GM21619 (cell line): ENCODE data around the gene HSPG2.
"Not testable (repeated sequence)": the region's sequence is repeated elsewhere in the genome, so short reads cannot be mapped to it uniquely, and the experiment has no call there.

Experiments used
- ATAC-seq: cut with Tn5 transposase; IDR thresholded peaks from one replicate; pipeline ENCODE4 v1.9.1; 2021; ENCODE audit not compliant: unreplicated experiment

Gene HSPG2

GRCh38 chr1:21935393-21935804, 1.7 kb downstream of the HSPG2 start:
- ATAC-seq = no peak

GRCh38 chr1:21933397-21934248, 3.5 kb downstream of the HSPG2 start:
- no peak for ATAC-seq

DNA sequence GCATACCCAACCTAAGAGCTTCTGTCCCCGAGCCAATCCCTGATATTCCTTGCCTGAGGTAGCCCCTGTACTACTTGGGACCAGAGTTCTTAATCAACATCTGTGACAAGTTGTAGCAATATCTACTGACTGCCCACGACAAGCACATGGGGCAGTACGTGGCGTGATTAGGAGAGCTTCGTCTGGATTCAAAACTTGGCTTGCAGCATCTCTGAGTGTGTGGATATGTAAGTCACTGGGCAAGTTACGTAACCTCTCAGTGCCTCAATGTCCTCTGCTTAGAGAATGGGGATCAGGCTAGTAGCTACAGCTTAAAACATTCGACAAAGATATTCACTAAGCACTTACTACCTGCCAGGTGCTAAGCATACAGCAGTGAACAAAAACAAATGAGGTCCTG, 5.0 kb downstream of the HSPG2 start:
- ATAC-seq = no peak

- ATAC-seq = no peak
These were observed 5.7 kb downstream of the HSPG2 start for GRCh38 chr1:21931171-21932093.

- ATAC-seq = no peak
These were observed 6.4 kb downstream of the HSPG2 start for GRCh38 chr1:21930629-21931170.

DNA sequence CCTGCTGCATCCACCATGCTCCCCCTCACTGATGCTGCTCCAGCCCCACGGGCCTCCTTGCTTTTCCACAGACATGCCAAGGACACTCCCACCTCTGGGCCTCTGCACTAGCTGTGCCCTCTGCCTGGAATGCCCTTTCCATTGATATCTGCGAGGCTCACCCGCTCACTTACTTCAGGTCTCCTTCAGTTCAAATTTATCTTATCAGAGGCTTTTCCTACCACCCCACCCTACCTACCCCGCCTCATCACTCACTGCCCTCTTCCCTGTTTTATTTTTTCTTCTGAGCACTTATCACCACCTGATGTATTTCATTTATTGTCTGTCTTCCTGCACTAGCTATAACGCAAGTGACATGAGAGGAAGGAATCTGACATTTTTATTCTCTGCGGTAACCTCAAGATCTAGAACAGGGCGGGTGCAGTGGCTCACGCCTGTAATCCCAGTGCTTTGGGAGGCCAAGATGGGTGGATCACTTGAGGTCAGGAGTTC, 7.0 kb downstream of the HSPG2 start:
- ATAC-seq = no peak

- ATAC-seq = no peak
These were observed 9.4 kb downstream of the HSPG2 start for GRCh38 chr1:21927533-21928237.

GRCh38 chr1:21926814-21927532, 10.1 kb downstream of the HSPG2 start:
- no peak for ATAC-seq

- ATAC-seq = no peak
These were observed 11.0 kb downstream of the HSPG2 start for GRCh38 chr1:21926065-21926464.

- no peak for ATAC-seq
These were observed 11.7 kb downstream of the HSPG2 start for GRCh38 chr1:21925334-21925940.

- no peak for ATAC-seq
These were observed 12.6 kb downstream of the HSPG2 start for GRCh38 chr1:21924503-21925005.

DNA sequence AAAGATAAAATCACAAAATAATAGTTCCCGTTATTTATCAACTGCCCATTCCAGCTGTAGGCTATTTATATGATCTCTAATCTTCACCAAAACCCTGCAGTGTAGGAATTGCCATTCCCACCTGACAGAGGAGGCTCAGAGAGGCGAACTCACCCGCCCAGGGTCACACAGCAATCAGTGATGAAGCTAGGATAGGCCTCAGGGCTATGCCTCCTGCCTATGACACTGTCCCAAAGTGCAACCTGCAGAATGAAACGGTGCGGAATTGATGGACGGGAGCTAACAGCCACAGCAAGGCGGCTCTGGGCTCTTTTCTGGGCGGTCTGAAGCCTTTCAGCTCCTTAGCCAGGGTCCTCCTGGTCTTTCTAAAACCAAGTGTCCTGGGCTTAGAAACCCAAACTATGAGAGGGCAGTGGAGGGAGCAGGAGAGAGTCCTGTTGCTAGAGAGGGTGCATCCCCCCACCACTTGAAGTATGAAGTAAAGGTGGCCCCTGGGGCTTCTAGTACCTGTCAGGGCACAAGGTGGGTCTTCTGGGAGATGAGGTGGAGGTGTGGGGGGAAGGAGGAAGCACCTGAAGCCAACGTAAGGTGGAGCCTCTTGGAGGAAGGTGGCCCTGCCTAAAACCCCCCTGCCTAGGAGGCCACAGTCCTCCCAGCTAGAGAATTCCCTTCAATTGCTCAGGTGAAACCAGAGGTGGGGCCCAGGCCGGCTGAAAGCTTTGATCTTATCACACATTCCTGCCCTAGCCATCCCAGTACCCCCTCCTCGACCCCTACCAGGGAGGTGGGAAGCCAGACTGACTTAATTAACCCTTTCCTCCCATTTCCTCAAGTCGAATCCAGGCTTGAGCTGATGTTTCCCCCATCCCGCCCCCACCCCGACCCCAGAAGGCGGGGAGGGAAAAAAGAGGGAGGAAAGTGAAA, 14.8 kb downstream of the HSPG2 start:
- no peak for ATAC-seq

- ATAC-seq = no peak
These were observed 15.8 kb downstream of the HSPG2 start for GRCh38 chr1:21921100-21921875.

DNA sequence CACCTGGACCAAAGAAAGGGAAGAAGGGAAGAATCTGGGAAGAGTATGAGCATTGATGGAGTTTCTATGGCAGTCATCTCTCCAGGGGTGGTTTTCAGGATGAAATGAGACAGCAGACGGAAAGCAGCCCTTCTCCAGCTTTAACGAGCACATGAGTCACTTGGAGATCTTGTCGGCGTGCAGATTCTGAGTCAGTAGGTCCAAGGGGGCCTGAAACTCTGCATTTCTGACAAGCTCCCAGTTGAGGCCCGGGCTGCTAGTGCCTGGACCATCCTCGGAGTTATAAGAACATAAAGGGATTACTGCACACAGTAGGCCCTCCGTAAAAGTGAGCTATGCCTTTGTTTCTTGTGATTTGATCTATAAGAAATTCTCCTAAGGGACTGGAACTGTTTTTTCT, 17.6 kb downstream of the HSPG2 start:
- no peak for ATAC-seq

DNA sequence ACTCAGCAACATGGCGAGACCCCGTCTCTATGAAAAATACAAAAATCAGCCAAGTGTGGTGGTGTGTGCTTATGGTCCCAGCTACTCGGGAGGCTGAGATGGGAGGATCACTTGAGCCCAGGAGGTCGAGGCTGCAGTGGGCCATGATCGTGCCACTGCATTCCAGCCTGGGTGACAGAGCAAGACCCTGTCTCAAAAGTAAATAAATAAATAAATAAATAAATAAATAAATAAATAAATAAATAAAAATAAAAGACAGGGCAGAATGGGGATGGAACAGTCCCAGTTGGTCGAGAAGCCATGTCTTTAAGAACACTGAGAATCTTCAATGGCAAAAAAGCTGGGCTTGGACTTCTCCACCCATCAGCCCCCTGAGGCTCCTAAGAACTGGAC, 19.9 kb downstream of the HSPG2 start:
- ATAC-seq = not testable (repeated sequence)

GRCh38 chr1:21916447-21917238, 20.5 kb downstream of the HSPG2 start:
- no peak for ATAC-seq
